IPS-20b (cell line): ENCODE measurements around the gene SCPEP1.
"Not testable (repeated sequence)": the region's sequence is repeated elsewhere in the genome, so short reads cannot be mapped to it uniquely, and the experiment has no call there.

Experiments used
- H3K27ac ChIP-seq: one replicate; pipeline ENCODE4 v1.5.1; 2013; ENCODE audit warnings: low read length
- H3K27me3 ChIP-seq: 2 replicates; pipeline ENCODE4 v1.6.1; 2013; ENCODE audit warnings: mild to moderate bottlenecking, low read length, inconsistent platforms; ENCODE audit not compliant: insufficient read depth
- H3K36me3 ChIP-seq: 2 replicates; pipeline ENCODE4 v1.6.1; 2013; ENCODE audit warnings: low read depth, mild to moderate bottlenecking, inconsistent platforms, low read length, moderate library complexity; ENCODE audit not compliant: insufficient read depth
- H3K4me1 ChIP-seq: 2 replicates; pipeline ENCODE4 v1.6.1; 2013; ENCODE audit warnings: mild to moderate bottlenecking, control low read depth, inconsistent platforms, low read length, moderate library complexity; ENCODE audit not compliant: insufficient read depth
- H3K4me3 ChIP-seq: 2 replicates; pipeline ENCODE4 v1.5.1; 2013; ENCODE audit warnings: mild to moderate bottlenecking, low read length, inconsistent platforms
- H3K9ac ChIP-seq: 2 replicates; pipeline ENCODE4 v1.6.1; 2013; ENCODE audit warnings: low read depth, mild to moderate bottlenecking, inconsistent platforms, low read length, moderate library complexity
- H3K9me3 ChIP-seq: 2 replicates; pipeline ENCODE4 v1.6.1; 2013; ENCODE audit warnings: mild to moderate bottlenecking, low read depth, low read length, inconsistent platforms; ENCODE audit not compliant: insufficient read depth

Gene SCPEP1

GRCh38 chr17:56977673-56978395, at the start of gene SCPEP1:
SCPEP1 (plus strand) TSS chr17:56978131; CDS start chr17:56978160, 29 bp downstream.
- no peaks in the 10 kb centered on the region for H3K36me3 ChIP-seq
- H3K9ac ChIP-seq: peak within 1 kb of the TSS; percentile 61; the same call in 1 of the 2 replicates
- H3K27ac ChIP-seq: no peak within 1 kb of the TSS
- H3K4me1 ChIP-seq: peaks cover 8% of the 10 kb centered on the region
- peak within 1 kb of the TSS; percentile 89 for H3K4me3 ChIP-seq
- no peaks in the 10 kb centered on the region for H3K27me3 ChIP-seq
- peaks cover 2% of the 10 kb centered on the region for H3K9me3 ChIP-seq

GRCh38 chr17:56928586-56928985, 49.3 kb upstream of the SCPEP1 start:
- no peak overlapping the region for H3K27ac ChIP-seq
- H3K27me3 ChIP-seq: no peaks in the 10 kb centered on the region
- H3K9ac ChIP-seq: no peak overlapping the region
- H3K4me1 ChIP-seq: peaks cover 17% of the 10 kb centered on the region
- H3K9me3 ChIP-seq: peaks cover 44% of the 10 kb centered on the region
- no peak overlapping the region; the same call in 1 of the 2 replicates for H3K4me3 ChIP-seq
- H3K36me3 ChIP-seq: no peaks in the 10 kb centered on the region; the same call in 1 of the 2 replicates

GRCh38 chr17:56929362-56929969, 48.5 kb upstream of the SCPEP1 start:
- Histone ChIP-seq H3K9ac (no peak overlapping the region), H3K4me3 (no peak overlapping the region), H3K27ac (no peak overlapping the region), H3K4me1 (peaks cover 17% of the 10 kb centered on the region), H3K27me3 (no peaks in the 10 kb centered on the region), H3K36me3 (peaks cover 8% of the 10 kb centered on the region), H3K9me3 (peaks cover 44% of the 10 kb centered on the region)

- H3K9me3 ChIP-seq: peaks cover 44% of the 10 kb centered on the region
- no peaks in the 10 kb centered on the region for H3K27me3 ChIP-seq
- H3K4me3 ChIP-seq: no peak overlapping the region
- H3K9ac ChIP-seq: no peak overlapping the region
- H3K36me3 ChIP-seq: peaks cover 14% of the 10 kb centered on the region
- H3K27ac ChIP-seq: no peak overlapping the region
- H3K4me1 ChIP-seq: peaks cover 16% of the 10 kb centered on the region
These were observed 47.1 kb upstream of the SCPEP1 start for GRCh38 chr17:56930739-56931337.

GRCh38 chr17:56933151-56933745, 44.7 kb upstream of the SCPEP1 start:
- Histone ChIP-seq H3K27ac (no peak overlapping the region), H3K9me3 (peaks cover 43% of the 10 kb centered on the region), H3K36me3 (peaks cover 35% of the 10 kb centered on the region), H3K9ac (no peak overlapping the region), H3K4me3 (no peak overlapping the region), H3K27me3 (no peaks in the 10 kb centered on the region), H3K4me1 (no peaks in the 10 kb centered on the region)

GRCh38 chr17:56933868-56934267, 44.1 kb upstream of the SCPEP1 start:
- H3K4me3 ChIP-seq: no peak overlapping the region
- peaks cover 37% of the 10 kb centered on the region for H3K9me3 ChIP-seq
- no peaks in the 10 kb centered on the region for H3K4me1 ChIP-seq
- H3K27me3 ChIP-seq: no peaks in the 10 kb centered on the region
- H3K9ac ChIP-seq: no peak overlapping the region
- peaks cover 41% of the 10 kb centered on the region for H3K36me3 ChIP-seq
- no peak overlapping the region for H3K27ac ChIP-seq

GRCh38 chr17:56934280-56934679, 43.7 kb upstream of the SCPEP1 start:
- Histone ChIP-seq H3K4me3 (no peak overlapping the region), H3K9me3 (peaks cover 33% of the 10 kb centered on the region), H3K27ac (no peak overlapping the region), H3K36me3 (peaks cover 44% of the 10 kb centered on the region), H3K27me3 (no peaks in the 10 kb centered on the region), H3K9ac (no peak overlapping the region), H3K4me1 (no peaks in the 10 kb centered on the region)

- Histone ChIP-seq H3K27ac (no peak overlapping the region), H3K27me3 (no peaks in the 10 kb centered on the region), H3K4me1 (no peaks in the 10 kb centered on the region), H3K4me3 (no peak overlapping the region), H3K36me3 (peaks cover 51% of the 10 kb centered on the region), H3K9me3 (peaks cover 23% of the 10 kb centered on the region), H3K9ac (no peak overlapping the region)
These were observed 42.5 kb upstream of the SCPEP1 start for GRCh38 chr17:56935461-56935860.

- Histone ChIP-seq H3K4me1 (no peaks in the 10 kb centered on the region), H3K9me3 (peaks cover 9% of the 10 kb centered on the region; the same call in 1 of the 2 replicates), H3K36me3 (peaks cover 63% of the 10 kb centered on the region), H3K4me3 (no peak overlapping the region), H3K27ac (no peak overlapping the region), H3K9ac (no peak overlapping the region), H3K27me3 (no peaks in the 10 kb centered on the region)
These were observed 41.1 kb upstream of the SCPEP1 start for GRCh38 chr17:56936697-56937322.

GRCh38 chr17:56937687-56938086, 40.2 kb upstream of the SCPEP1 start:
- Histone ChIP-seq H3K9me3 (peaks cover under 1% of the 10 kb centered on the region; the same call in 1 of the 2 replicates), H3K9ac (no peak overlapping the region), H3K27me3 (no peaks in the 10 kb centered on the region), H3K4me3 (no peak overlapping the region), H3K27ac (no peak overlapping the region), H3K4me1 (no peaks in the 10 kb centered on the region), H3K36me3 (peaks cover 69% of the 10 kb centered on the region)

GRCh38 chr17:56938206-56938605, 39.7 kb upstream of the SCPEP1 start:
- not testable (repeated sequence) for H3K9ac ChIP-seq, H3K4me3 ChIP-seq, H3K27ac ChIP-seq, H3K9me3 ChIP-seq, H3K27me3 ChIP-seq, H3K4me1 ChIP-seq
- H3K36me3 ChIP-seq: peaks cover 72% of the 10 kb centered on the region
